ENCODE data around the gene MAML2.

MAML2 gene

GRCh38 chr11:96265220-96265737 lies 77.7 kb downstream of the MAML2 start:
- no peak for DNase-seq

GRCh38 chr11:96264364-96264763 lies 78.6 kb downstream of the MAML2 start:
- no peak for DNase-seq

GRCh38 chr11:96263238-96263763 lies 79.7 kb downstream of the MAML2 start:
- DNase-seq, result no peak

- DNase-seq, result no peak
Measured at GRCh38 chr11:96260532-96260931, 82.5 kb downstream of the MAML2 start.

GRCh38 chr11:96260067-96260511 lies 82.9 kb downstream of the MAML2 start:
- no peak for DNase-seq

- no peak for DNase-seq
Measured at GRCh38 chr11:96259134-96259830, 83.7 kb downstream of the MAML2 start.

GRCh38 chr11:96257972-96258934 lies 84.7 kb downstream of the MAML2 start:
- no peak for DNase-seq

- DNase-seq, result no peak
Measured at GRCh38 chr11:96257036-96257435, 86.0 kb downstream of the MAML2 start.

- DNase-seq, result no peak
Measured at GRCh38 chr11:96256215-96257011, 86.6 kb downstream of the MAML2 start.

- DNase-seq, result no peak
Measured at GRCh38 chr11:96254854-96255253, 88.1 kb downstream of the MAML2 start.

- DNase-seq, result peak; percentile 39
Measured at GRCh38 chr11:96254087-96254486, 88.9 kb downstream of the MAML2 start.

GRCh38 chr11:96246718-96247552 lies 96.1 kb downstream of the MAML2 start:
- DNase-seq, result no peak

- peak; percentile 97 for DNase-seq
Measured at GRCh38 chr11:96242971-96243647, 99.9 kb downstream of the MAML2 start.

- DNase-seq, result no peak
Measured at GRCh38 chr11:96242191-96242847, 100.7 kb downstream of the MAML2 start.

GRCh38 chr11:96241331-96241841 lies 101.6 kb downstream of the MAML2 start:
- DNase-seq, result no peak

GRCh38 chr11:96238563-96239135 lies 104.3 kb downstream of the MAML2 start:
- no peak for DNase-seq

GRCh38 chr11:96237766-96238266 lies 105.2 kb downstream of the MAML2 start:
- DNase-seq, result no peak

GRCh38 chr11:96235751-96236150 lies 107.2 kb downstream of the MAML2 start:
- DNase-seq, result no peak

GRCh38 chr11:96234866-96235441 lies 108.0 kb downstream of the MAML2 start:
- DNase-seq, result no peak
